WTC11 (cell line): ENCODE results near the gene MYO7B. TPM values are rescaled to one million over a fixed set of nuclear protein-coding genes. Genes with fewer than 3 reads are reported as not detected.
A peak's percentile ranks its signal among the peaks of the same experiment; 100 is the strongest.

Experiments
- ATAC-seq: fragments of 200-7000 bp; cut with Tn5 transposase; 2 replicates; pipeline ENCODE4 v1.10.0; 2021; ENCODE audit warnings: mild to moderate bottlenecking, moderate library complexity
- CTCF ChIA-PET: fragments of 300-600 bp; sonication (Branson Sonifier 250); formaldehyde crosslinking; loops from one replicate; lab custom pipeline; 2021; ENCODE audit warnings: antibody characterized with exemption; lab: Charles Lee
- POLR2A ChIA-PET: fragments of 350-600 bp; sonication (Branson Sonifier 250); formaldehyde crosslinking; loops from one replicate; lab custom pipeline; 2021; ENCODE audit warnings: antibody characterized with exemption; lab: Charles Lee
- DNase-seq: peaks from one replicate; pipeline ENCODE4 v3.0.0; 2021; ENCODE audit warnings: low spot score
- H3K27ac Mint-ChIP-seq: 2 replicates; pipeline ENCODE4 v1.8.0; 2021; ENCODE audit warnings: mixed read lengths
- H3K27me3 Mint-ChIP-seq: 2 replicates; pipeline ENCODE4 v1.8.0; 2021; ENCODE audit warnings: low read depth, mild to moderate bottlenecking, moderate library complexity, mixed read lengths
- H3K36me3 Mint-ChIP-seq: 2 replicates; pipeline ENCODE4 v1.8.0; 2021; ENCODE audit warnings: mixed read lengths
- H3K4me1 Mint-ChIP-seq: 2 replicates; pipeline ENCODE4 v1.8.0; 2022; ENCODE audit warnings: mixed read lengths
- H3K4me3 Mint-ChIP-seq: 2 replicates; pipeline ENCODE4 v1.8.0; 2021; ENCODE audit warnings: mild to moderate bottlenecking, moderate library complexity, mixed read lengths
- H3K9me3 Mint-ChIP-seq: 2 replicates; pipeline ENCODE4 v1.8.0; 2021; ENCODE audit warnings: mixed read lengths
- CBFB ChIP-seq: sonication (generic); formaldehyde crosslinking; IDR thresholded peaks from 2 replicates; pipeline ENCODE4 v1.8.1; 2022; ENCODE audit warnings: mild to moderate bottlenecking, low read depth, missing genetic modification reagents
- CDX4 ChIP-seq: fragments of 250-450 bp; sonication (Bioruptor Pico); IDR thresholded peaks from 2 replicates; pipeline ENCODE4 v1.9.0; 2021; ENCODE audit warnings: moderate library complexity, mild to moderate bottlenecking, inconsistent platforms, borderline replicate concordance
- E2F4 ChIP-seq: sonication (generic); formaldehyde crosslinking; IDR thresholded peaks from 2 replicates; pipeline ENCODE4 v1.8.1; 2022; ENCODE audit warnings: low read depth, mild to moderate bottlenecking, moderate library complexity, missing genetic modification reagents, borderline replicate concordance
- EMX1 ChIP-seq: fragments of 250-450 bp; sonication (Bioruptor Pico); IDR thresholded peaks from 2 replicates; pipeline ENCODE4 v1.8.0; 2021; ENCODE audit warnings: mild to moderate bottlenecking
- ETV6 ChIP-seq: sonication (generic); formaldehyde crosslinking; IDR thresholded peaks from 2 replicates; pipeline ENCODE4 v1.8.1; 2022; ENCODE audit warnings: mild to moderate bottlenecking, missing genetic modification reagents
- GRHL2 ChIP-seq: fragments of 250-450 bp; sonication (Bioruptor Pico); IDR thresholded peaks from 2 replicates; pipeline ENCODE4 v1.8.0; 2022; ENCODE audit warnings: mild to moderate bottlenecking, moderate library complexity; ENCODE audit not compliant: insufficient replicate concordance, severe bottlenecking
- IRF2 ChIP-seq: sonication (generic); formaldehyde crosslinking; IDR thresholded peaks from 2 replicates; pipeline ENCODE4 v1.8.0; 2022; ENCODE audit warnings: low read depth, missing genetic modification reagents, borderline replicate concordance
- KAT7 ChIP-seq: sonication (generic); formaldehyde crosslinking; IDR thresholded peaks from 2 replicates; pipeline ENCODE4 v1.8.1; 2023; ENCODE audit warnings: missing genetic modification reagents, mild to moderate bottlenecking, borderline replicate concordance
- NR3C1 ChIP-seq: sonication (generic); formaldehyde crosslinking; conservative IDR thresholded peaks from 2 replicates; pipeline ENCODE4 v1.8.1; 2023; ENCODE audit warnings: low read depth, mild to moderate bottlenecking, missing genetic modification reagents
- SMAD3 ChIP-seq: sonication (generic); formaldehyde crosslinking; IDR thresholded peaks from 2 replicates; pipeline ENCODE4 v1.8.0; 2022; ENCODE audit warnings: missing genetic modification reagents, mild to moderate bottlenecking, borderline replicate concordance
- SP1 ChIP-seq: sonication (generic); formaldehyde crosslinking; conservative IDR thresholded peaks from 2 replicates; pipeline ENCODE4 v1.8.1; 2022; ENCODE audit warnings: missing genetic modification reagents
- TEAD1 ChIP-seq: sonication (generic); formaldehyde crosslinking; IDR thresholded peaks from 2 replicates; pipeline ENCODE4 v1.8.0; 2022; ENCODE audit warnings: mild to moderate bottlenecking, missing genetic modification reagents
- TP53 ChIP-seq: sonication (generic); formaldehyde crosslinking; IDR thresholded peaks from 2 replicates; pipeline ENCODE4 v1.8.1; 2023; ENCODE audit warnings: mild to moderate bottlenecking, missing genetic modification reagents
- ZMAT4 ChIP-seq: fragments of 250-450 bp; sonication (Bioruptor Pico); IDR thresholded peaks from 2 replicates; pipeline ENCODE4 v1.9.0; 2021; ENCODE audit warnings: mild to moderate bottlenecking
- ZNF121 ChIP-seq: sonication (generic); formaldehyde crosslinking; IDR thresholded peaks from 2 replicates; pipeline ENCODE4 v1.8.0; 2023; ENCODE audit warnings: missing genetic modification reagents
- ZNF138 ChIP-seq: sonication (generic); formaldehyde crosslinking; conservative IDR thresholded peaks from 2 replicates; pipeline ENCODE4 v1.8.1; 2022; ENCODE audit warnings: mild to moderate bottlenecking, moderate library complexity, missing genetic modification reagents
- ZNF219 ChIP-seq: sonication (generic); formaldehyde crosslinking; IDR thresholded peaks from 2 replicates; pipeline ENCODE4 v1.8.0; 2023; ENCODE audit warnings: missing genetic modification reagents, mild to moderate bottlenecking, borderline replicate concordance
- ZNF263 ChIP-seq: sonication (generic); formaldehyde crosslinking; IDR thresholded peaks from 2 replicates; pipeline ENCODE4 v1.8.1; 2022; ENCODE audit warnings: low read depth, mild to moderate bottlenecking, moderate library complexity, missing genetic modification reagents
- ZNF317 ChIP-seq: sonication (generic); formaldehyde crosslinking; IDR thresholded peaks from 2 replicates; pipeline ENCODE4 v1.8.1; 2023; ENCODE audit warnings: low read depth, mild to moderate bottlenecking, moderate library complexity, missing genetic modification reagents, borderline replicate concordance
- ZNF396 ChIP-seq: fragments of 250-450 bp; sonication (Bioruptor Pico); IDR thresholded peaks from 2 replicates; pipeline ENCODE4 v1.8.0; 2021; ENCODE audit warnings: mild to moderate bottlenecking, moderate library complexity, borderline replicate concordance
- ZNF425 ChIP-seq: fragments of 250-450 bp; sonication (Bioruptor Pico); conservative IDR thresholded peaks from 2 replicates; pipeline ENCODE4 v1.9.0; 2021; ENCODE audit warnings: mild to moderate bottlenecking
- total RNA-seq: library from RNA; stranded (reverse); gene quantifications from 3 replicates; pipeline ENCODE4 v1.2.3, GENCODE V29; 2021
- TF ChIP-seq, protein P1 (sequence below): sonication (generic); formaldehyde crosslinking; IDR thresholded peaks from 2 replicates; pipeline ENCODE4 v1.8.1; 2023; ENCODE audit warnings: mild to moderate bottlenecking, missing genetic modification reagents, moderate library complexity
- TF ChIP-seq, protein P2 (sequence below): sonication (generic); formaldehyde crosslinking; IDR thresholded peaks from 2 replicates; pipeline ENCODE4 v1.8.1; 2022; ENCODE audit warnings: mild to moderate bottlenecking, moderate library complexity, missing genetic modification reagents
- TF ChIP-seq, protein P3 (sequence below): sonication (generic); formaldehyde crosslinking; conservative IDR thresholded peaks from 2 replicates; pipeline ENCODE4 v1.8.1; 2022; ENCODE audit warnings: mild to moderate bottlenecking, missing genetic modification reagents
- TF ChIP-seq, protein P4 (sequence below): sonication (generic); formaldehyde crosslinking; IDR thresholded peaks from 2 replicates; pipeline ENCODE4 v1.8.0; 2023; ENCODE audit warnings: missing genetic modification reagents

The MYO7B gene
- total RNA-seq, 1 experiment from 2014 or later: not detected

GRCh38 chr2:127511917-127512316 is 23.6 kb upstream of the MYO7B start:
- ChIA-PET POLR2A (no interaction called here), CTCF (no interaction called here)
- Mint-ChIP-seq H3K27me3 (no peaks in the 10 kb centered on the region), H3K36me3 (peaks cover 6% of the 10 kb centered on the region), H3K9me3 (no peaks in the 10 kb centered on the region), H3K27ac (peak overlapping the region; percentile 28; the same call in 1 of the 2 replicates), H3K4me3 (no peak overlapping the region), H3K4me1 (peaks cover 44% of the 10 kb centered on the region)
- ATAC-seq: no peak
- DNase-seq: no peak
- TF ChIP-seq IRF2 (CRISPR knock-in tag) (no peak), ZMAT4 (CRISPR knock-in tag) (no peak), TEAD1 (CRISPR knock-in tag) (no peak), CBFB (CRISPR knock-in tag) (no peak), ETV6 (CRISPR knock-in tag) (no peak), EMX1 (no peak), ZNF263 (CRISPR knock-in tag) (no peak), ZNF121 (CRISPR knock-in tag) (no peak)

DNA sequence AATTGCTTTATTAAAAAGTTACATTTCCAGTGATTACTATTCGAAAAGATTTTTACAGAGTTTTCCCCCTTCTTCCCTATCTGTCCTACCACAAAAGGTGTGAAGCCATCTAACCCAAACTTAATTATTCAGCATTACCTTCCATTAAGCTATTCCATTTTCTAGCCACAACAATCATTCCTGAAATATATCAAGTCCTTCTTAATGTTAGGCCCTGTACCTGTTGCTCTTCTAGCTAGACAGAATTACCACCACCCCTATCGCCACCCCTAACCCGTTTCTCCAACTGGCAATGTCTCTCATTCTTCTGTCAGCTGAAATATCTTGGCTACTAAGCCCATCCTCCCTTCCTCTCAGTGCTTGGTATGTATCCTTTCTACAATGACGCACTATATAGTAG is 23.1 kb upstream of the MYO7B start:
- TF ChIP-seq SMAD3 (CRISPR knock-in tag) (no peak), ZNF396 (CRISPR knock-in tag) (no peak), ZNF317 (CRISPR knock-in tag) (no peak), KAT7 (CRISPR knock-in tag) (no peak), ZNF219 (CRISPR knock-in tag) (no peak), ZNF138 (CRISPR knock-in tag) (no peak), NR3C1 (CRISPR knock-in tag) (no peak), SP1 (CRISPR knock-in tag) (no peak), E2F4 (CRISPR knock-in tag) (no peak), GRHL2 (CRISPR knock-in tag) (no peak)
- TF ChIP-seq, protein P1, sequence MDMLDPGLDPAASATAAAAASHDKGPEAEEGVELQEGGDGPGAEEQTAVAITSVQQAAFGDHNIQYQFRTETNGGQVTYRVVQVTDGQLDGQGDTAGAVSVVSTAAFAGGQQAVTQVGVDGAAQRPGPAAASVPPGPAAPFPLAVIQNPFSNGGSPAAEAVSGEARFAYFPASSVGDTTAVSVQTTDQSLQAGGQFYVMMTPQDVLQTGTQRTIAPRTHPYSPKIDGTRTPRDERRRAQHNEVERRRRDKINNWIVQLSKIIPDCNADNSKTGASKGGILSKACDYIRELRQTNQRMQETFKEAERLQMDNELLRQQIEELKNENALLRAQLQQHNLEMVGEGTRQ (CRISPR knock-in tag): no peak
- TF ChIP-seq, protein P2, sequence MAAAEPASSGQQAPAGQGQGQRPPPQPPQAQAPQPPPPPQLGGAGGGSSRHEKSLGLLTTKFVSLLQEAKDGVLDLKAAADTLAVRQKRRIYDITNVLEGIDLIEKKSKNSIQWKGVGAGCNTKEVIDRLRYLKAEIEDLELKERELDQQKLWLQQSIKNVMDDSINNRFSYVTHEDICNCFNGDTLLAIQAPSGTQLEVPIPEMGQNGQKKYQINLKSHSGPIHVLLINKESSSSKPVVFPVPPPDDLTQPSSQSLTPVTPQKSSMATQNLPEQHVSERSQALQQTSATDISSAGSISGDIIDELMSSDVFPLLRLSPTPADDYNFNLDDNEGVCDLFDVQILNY: no peak
- peaks cover 48% of the 10 kb centered on the region for H3K4me1 Mint-ChIP-seq
- H3K4me3 Mint-ChIP-seq: no peak overlapping the region
- no peaks in the 10 kb centered on the region for H3K27me3 Mint-ChIP-seq
- H3K36me3 Mint-ChIP-seq: peaks cover 8% of the 10 kb centered on the region
- DNase-seq (no peak), ATAC-seq (no peak)
- no peaks in the 10 kb centered on the region for H3K9me3 Mint-ChIP-seq
- CTCF ChIA-PET: interaction anchor here (2.3 kb wide), 1 partner anchor 79 kb away, joined by 12 read pairs; no protein-coding TSS in a partner anchor
- peak overlapping the region; percentile 77; the same call in 1 of the 2 replicates for H3K27ac Mint-ChIP-seq
- POLR2A ChIA-PET: no interaction called here

DNA sequence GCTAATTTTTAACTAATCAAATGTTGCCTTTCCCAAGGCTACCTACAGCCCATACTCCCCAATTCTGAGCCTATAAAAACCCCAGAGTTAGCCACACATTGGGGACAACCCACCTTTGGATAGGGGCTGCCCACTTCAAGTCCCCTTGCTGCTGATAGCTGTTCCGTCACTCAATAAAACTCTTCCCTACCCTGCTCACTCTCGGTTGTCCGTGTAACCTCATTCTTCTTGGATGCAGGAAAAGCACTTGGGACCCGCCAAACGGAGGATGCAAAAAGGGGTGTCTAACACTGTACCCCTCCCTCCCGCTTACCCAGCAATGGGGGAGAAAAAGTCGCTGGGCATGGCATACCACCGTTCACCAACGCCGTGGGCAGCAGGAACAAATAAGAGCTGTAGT is 21.4 kb upstream of the MYO7B start:
- H3K27ac Mint-ChIP-seq: peak overlapping the region; percentile 56
- POLR2A ChIA-PET: interaction anchor here (0.5 to 2.1 kb wide), 3 partner anchors 12 to 359 kb away, joined by 3 to 10 read pairs (median 8); partner anchors contain the start of gene IWS1
- no peak for TF ChIP-seq ZNF219 (CRISPR knock-in tag)
- no peak for TF ChIP-seq ZNF425 (CRISPR knock-in tag)
- no peak for TF ChIP-seq TP53 (CRISPR knock-in tag)
- TF ChIP-seq, protein P3, sequence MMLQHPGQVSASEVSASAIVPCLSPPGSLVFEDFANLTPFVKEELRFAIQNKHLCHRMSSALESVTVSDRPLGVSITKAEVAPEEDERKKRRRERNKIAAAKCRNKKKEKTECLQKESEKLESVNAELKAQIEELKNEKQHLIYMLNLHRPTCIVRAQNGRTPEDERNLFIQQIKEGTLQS: no peak
- no peak for TF ChIP-seq CDX4
- TF ChIP-seq, protein P4, sequence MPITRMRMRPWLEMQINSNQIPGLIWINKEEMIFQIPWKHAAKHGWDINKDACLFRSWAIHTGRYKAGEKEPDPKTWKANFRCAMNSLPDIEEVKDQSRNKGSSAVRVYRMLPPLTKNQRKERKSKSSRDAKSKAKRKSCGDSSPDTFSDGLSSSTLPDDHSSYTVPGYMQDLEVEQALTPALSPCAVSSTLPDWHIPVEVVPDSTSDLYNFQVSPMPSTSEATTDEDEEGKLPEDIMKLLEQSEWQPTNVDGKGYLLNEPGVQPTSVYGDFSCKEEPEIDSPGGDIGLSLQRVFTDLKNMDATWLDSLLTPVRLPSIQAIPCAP: no peak
- TF ChIP-seq IRF2 (CRISPR knock-in tag): no peak

More for the DNA sequence above, 21.4 kb upstream of the MYO7B start:
- no peak overlapping the region for H3K4me3 Mint-ChIP-seq
- ATAC-seq (peak; percentile 9; the same call in 1 of the 2 replicates), DNase-seq (no peak)
- CTCF ChIA-PET: interaction anchor here (0.5 to 2.3 kb wide), 5 partner anchors 13 to 445 kb away, joined by 3 to 12 read pairs (median 5); no protein-coding TSS in a partner anchor
- no peaks in the 10 kb centered on the region for H3K9me3 Mint-ChIP-seq
- H3K36me3 Mint-ChIP-seq: peaks cover 12% of the 10 kb centered on the region
- no peaks in the 10 kb centered on the region for H3K27me3 Mint-ChIP-seq
- H3K4me1 Mint-ChIP-seq: peaks cover 44% of the 10 kb centered on the region
